Loucy (cell line): ENCODE results near the gene ARHGAP15.

Source experiments
- EZH2phosphoT487 ChIP-seq: fragments of 200-600 bp; IDR thresholded peaks from 2 replicates; pipeline ENCODE4 v1.6.1; 2018; ENCODE audit warnings: antibody characterized with exemption, mild to moderate bottlenecking, moderate library complexity, borderline replicate concordance
- TF ChIP-seq, protein P1 (sequence below): fragments of 200-600 bp; sonication (generic); conservative IDR thresholded peaks from 2 replicates; pipeline ENCODE4 v1.5.1; 2014; ENCODE audit warnings: mild to moderate bottlenecking, antibody characterized with exemption, low read length

GRCh38 chr2:143466391-143466790 lies 337.2 kb downstream of the ARHGAP15 start:
- TF ChIP-seq, protein P1, sequence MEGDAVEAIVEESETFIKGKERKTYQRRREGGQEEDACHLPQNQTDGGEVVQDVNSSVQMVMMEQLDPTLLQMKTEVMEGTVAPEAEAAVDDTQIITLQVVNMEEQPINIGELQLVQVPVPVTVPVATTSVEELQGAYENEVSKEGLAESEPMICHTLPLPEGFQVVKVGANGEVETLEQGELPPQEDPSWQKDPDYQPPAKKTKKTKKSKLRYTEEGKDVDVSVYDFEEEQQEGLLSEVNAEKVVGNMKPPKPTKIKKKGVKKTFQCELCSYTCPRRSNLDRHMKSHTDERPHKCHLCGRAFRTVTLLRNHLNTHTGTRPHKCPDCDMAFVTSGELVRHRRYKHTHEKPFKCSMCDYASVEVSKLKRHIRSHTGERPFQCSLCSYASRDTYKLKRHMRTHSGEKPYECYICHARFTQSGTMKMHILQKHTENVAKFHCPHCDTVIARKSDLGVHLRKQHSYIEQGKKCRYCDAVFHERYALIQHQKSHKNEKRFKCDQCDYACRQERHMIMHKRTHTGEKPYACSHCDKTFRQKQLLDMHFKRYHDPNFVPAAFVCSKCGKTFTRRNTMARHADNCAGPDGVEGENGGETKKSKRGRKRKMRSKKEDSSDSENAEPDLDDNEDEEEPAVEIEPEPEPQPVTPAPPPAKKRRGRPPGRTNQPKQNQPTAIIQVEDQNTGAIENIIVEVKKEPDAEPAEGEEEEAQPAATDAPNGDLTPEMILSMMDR = no peak
- no peak for TF ChIP-seq EZH2phosphoT487
